ENCODE measurements around the gene ZMYND11. TPM values are rescaled to one million over a fixed set of nuclear protein-coding genes. Genes with fewer than 3 reads are reported as not detected.
"Not testable (repeated sequence)": the region's sequence is repeated elsewhere in the genome, so short reads cannot be mapped to it uniquely, and the experiment has no call there.

The ZMYND11 gene
- total RNA-seq, 1 donor from 2014 or later = 29.3 TPM

GRCh38 chr10:132946-133898 is 2.0 kb upstream of the ZMYND11 start:
- intact Hi-C loops (cut with micrococcal nuclease) = no loop called here

DNA sequence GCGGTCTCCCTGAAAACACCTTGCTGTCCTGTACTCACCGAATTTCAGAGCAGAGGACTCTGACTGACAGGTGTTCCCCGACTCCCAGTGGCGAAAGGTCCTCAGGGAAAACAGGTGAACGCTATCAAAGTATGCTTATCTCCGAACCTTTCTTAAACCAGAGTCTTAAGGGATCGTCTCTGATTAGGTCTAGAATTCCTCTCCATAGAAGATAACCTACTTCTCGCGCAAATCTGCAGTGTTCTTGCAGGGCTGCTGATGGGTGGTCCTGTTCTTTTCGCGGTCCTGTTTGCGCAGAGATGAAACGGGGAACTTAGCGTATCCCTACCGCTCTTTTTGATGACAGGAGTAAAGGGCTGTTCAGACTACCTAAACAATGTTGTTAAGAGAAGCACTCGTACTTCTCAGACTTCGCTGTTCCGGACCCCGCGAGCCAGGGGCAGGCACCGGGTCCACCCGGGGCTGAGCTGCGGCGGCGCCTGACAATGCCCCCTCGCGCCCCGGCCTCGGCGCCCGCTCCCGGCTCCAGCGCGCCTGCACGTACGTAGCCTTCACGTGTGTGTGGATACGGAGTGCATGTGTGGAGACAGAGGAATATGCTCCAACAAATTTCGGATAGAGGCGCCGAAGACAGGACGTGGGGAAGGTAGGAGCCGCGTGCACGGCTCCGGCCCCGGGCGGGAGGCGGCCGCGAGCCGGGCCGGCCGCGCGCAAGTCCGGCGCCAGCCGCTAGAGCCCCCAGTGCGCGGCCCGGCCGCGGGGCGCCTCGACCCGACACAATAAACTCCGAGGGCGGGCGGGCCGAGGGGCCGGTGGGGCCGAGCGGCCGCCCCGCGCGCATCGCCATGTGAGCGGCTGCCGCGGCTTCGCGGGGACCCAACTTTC is 766 bp upstream of the ZMYND11 start:
- intact Hi-C loops (cut with micrococcal nuclease) = loop anchor here (2.0 to 5.0 kb wide), 3 partner anchors 353 to 913 kb away; partner anchors contain the start of genes GTPBP4 and IDI1

DNA sequence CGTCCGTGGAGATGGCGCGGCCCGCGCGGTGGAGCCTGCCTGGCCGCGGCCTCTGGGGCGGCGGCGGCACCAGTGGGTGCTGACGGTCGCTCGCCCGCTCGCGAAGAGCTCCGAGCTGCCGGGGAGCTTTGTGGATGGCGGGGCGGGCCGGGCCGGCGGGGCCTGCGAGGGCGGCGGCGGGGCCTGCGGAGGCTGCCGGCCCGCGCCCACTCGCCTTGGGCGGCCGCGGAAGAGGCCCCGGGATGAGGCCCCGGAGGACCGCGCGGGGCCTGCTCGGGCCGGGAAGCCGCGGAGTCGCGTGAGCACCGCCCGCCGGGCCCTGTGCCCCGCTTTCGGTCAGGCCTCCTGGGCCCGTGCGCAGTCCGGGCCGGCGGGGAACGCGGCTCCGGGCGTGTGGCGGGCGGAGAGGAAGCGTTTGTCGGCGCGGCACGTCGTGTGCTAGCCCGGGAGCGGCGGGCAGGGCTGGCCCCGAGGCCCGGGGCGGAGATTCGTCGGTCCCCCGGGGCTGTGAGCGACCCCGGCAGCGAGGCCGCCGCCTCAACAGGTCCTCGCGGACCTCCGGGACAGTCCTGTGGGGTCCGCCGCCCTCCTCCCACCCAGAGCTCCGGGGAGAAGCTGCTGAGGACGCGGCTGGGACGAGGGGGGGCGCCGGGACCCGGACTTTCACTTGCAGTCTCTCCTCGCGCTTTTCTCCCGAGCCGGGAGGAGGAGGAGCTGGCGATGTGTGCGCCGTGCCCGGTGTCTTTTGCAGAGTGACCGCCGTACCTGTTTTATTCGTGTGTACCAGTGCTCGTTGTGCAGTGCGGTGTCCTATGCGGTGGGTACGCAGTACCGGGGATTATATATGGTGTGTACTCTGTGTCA is 578 bp downstream of the ZMYND11 start:
- intact Hi-C loops (cut with micrococcal nuclease) = loop anchor here (1.0 to 5.0 kb wide), 5 partner anchors 8 to 911 kb away; partner anchors contain the start of genes GTPBP4 and IDI1

GRCh38 chr10:136465-136762 is 1.2 kb downstream of the ZMYND11 start:
- intact Hi-C loops (cut with micrococcal nuclease) = loop anchor here (1.0 to 5.0 kb wide), 4 partner anchors 8 to 911 kb away; partner anchors contain the start of gene IDI1

DNA sequence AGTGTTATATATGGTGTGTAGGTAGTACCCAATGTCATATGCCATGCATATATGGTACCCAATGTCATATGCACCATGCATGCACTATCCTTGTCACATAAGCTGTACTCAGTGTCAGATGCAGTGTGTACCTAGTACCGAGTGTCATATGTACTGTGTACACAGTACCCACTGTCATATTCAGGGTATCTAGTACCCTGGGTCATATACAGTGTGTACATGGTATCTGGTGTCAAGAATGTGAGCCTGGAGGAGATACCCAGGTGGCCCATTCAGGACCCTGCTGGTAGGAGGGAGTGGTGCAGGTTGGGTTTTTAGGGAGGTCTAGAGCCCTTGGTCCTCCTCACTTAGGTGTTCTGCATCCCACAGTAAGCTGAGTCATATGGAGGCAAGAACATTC is 1.8 kb downstream of the ZMYND11 start:
- intact Hi-C loops (cut with micrococcal nuclease) = loop anchor here (2.0 to 5.0 kb wide), 3 partner anchors 60 to 910 kb away; partner anchors contain the start of gene IDI1

DNA sequence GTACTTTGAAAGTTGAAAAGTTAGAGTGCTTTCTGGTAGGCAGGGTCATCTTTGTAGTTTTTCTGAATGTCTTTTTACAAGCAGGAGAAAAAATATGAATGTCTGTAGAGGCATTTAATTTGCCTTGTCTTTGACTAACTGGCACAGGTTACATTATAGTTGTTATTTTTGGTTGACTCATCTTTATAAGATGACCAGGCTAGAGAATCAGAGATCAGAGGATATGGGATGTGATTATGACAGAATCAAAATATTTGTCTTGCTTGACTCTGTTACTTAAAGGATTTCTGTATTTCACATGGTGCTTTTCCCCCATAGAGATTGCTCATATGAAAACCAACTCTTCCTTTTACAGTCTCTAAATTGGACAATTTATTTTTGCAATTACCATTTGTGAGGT is 2.4 kb downstream of the ZMYND11 start:
- intact Hi-C loops (cut with micrococcal nuclease) = loop anchor here (2.0 to 5.0 kb wide), 3 partner anchors 61 to 910 kb away; partner anchors contain the start of gene IDI1

DNA sequence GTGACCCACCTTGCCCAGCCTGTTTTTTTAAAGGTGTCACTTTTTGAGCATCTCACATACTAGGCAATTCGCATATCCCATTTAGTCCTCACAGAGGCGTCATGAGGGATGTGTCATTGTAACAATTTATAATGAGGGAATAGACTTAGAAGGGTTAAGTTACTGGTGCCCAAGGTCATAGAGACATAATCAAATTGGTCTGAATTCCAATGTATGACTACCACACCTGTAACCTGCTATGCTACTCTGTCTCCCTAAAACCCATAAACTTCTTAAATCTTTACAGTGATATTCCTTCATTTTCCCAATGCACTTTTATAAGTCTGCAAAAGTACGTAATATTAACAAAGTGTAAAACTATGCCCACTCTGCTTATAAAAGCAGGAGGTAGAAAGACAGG is 7.1 kb downstream of the ZMYND11 start:
- intact Hi-C loops (cut with micrococcal nuclease) = no loop called here

GRCh38 chr10:152915-153314 is 17.7 kb downstream of the ZMYND11 start:
- intact Hi-C loops (cut with micrococcal nuclease) = no loop called here

GRCh38 chr10:154348-154747 is 19.1 kb downstream of the ZMYND11 start:
- intact Hi-C loops (cut with micrococcal nuclease) = no loop called here

DNA sequence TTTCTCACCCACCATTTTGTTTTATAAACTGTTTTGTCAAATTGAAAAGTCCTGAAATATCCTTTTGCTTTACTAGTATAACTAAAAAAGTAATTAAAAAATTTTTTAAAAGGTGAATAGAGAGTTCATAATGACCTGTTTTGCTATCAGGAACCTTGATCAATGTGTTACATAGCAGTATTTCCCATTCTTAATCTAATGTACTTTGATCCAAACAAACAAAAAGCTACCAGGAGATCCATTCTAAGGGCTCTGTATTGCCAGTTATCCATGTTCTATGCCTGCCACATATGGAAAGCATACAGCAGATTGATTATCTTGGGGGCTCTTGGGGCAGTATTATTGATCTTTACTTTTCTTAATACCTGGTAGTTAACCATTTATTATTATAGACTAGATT is 32.1 kb downstream of the ZMYND11 start:
- intact Hi-C loops (cut with micrococcal nuclease) = no loop called here

GRCh38 chr10:173741-174140 is 38.5 kb downstream of the ZMYND11 start:
- intact Hi-C loops (cut with micrococcal nuclease) = no loop called here

- intact Hi-C loops (cut with micrococcal nuclease) = no loop called here
These were observed 41.4 kb downstream of the ZMYND11 start for GRCh38 chr10:176677-177076.

DNA sequence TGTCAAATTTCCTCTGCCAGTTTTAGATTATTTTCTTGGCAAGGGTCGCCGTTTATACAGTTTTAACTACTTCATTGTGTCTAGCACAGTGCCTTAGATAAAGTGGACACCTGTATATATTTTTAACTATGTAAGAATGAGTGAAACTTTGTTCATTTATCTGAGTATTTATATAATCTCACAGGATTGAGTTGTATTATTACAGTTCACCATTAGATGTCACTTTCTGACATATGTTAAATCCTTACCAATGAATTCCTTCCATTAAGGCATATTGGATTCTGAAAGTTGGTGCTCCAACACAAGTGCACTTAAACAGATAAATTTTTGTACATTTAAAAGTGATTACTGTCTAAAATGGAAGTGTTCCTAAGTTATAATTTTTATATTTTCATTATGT is 43.0 kb downstream of the ZMYND11 start:
- intact Hi-C loops (cut with micrococcal nuclease) = no loop called here

GRCh38 chr10:178723-179122 is 43.5 kb downstream of the ZMYND11 start:
- intact Hi-C loops (cut with micrococcal nuclease) = no loop called here

- intact Hi-C loops (cut with micrococcal nuclease) = no loop called here
These were observed 47.4 kb downstream of the ZMYND11 start for GRCh38 chr10:182441-183201.

DNA sequence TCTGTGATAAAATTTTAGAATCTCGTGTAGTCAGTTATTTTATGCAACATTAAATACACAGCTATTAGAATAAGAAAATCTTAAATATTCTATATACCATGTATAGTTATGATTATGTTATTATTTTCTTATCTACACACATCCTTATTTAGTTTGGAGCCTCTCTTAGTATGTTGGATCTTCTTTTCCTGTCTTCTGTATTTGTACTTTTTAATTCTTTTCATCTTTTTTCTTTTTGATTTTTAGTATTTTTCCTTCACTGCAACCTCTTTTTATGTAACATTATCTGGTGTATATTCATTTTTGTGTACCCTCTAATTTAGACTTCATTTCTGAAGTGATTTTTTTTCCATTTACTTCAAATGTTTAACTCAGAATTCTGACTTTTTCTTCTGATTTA is 48.9 kb downstream of the ZMYND11 start:
- intact Hi-C loops (cut with micrococcal nuclease) = no loop called here

DNA sequence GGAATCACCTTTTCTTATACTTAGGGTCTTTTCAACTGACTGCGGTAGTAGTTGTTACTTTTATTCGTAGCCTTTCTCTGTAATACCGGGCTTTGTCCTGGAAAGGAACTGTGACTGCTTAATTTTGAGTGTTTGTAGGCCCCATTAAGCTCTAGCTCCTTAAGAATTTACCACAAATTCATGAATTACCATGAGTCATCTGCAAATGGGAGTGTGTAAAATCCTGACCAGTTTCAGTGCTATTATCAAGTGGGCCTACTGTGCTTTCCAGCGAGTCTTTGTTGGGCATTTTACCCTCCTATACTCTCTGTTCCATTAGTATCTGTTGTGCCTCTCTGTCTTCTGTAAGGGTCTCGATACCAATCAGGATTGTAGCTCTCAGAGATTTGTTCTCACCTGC is 49.7 kb downstream of the ZMYND11 start:
- intact Hi-C loops (cut with micrococcal nuclease) = no loop called here

DNA sequence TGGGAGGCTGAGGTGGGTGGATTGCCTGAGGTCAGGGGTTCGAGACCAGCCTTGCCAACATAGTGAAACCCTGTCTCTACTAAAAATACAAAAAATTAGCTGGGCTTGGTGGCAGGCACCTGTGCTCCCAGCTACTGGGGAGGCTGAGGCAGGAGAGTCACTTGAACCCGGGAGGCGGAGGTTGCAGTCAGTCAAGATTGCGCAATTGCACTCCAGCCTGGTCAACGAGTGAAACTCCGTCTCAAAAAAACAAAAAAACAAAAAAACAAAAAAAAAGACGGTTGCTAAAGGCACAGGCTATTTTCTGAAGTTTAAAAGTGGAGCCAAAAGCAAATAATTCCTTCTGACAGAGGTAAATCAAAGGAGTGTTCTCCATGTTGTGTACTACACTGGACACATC is 50.3 kb downstream of the ZMYND11 start:
- intact Hi-C loops (cut with micrococcal nuclease) = not testable (repeated sequence)

DNA sequence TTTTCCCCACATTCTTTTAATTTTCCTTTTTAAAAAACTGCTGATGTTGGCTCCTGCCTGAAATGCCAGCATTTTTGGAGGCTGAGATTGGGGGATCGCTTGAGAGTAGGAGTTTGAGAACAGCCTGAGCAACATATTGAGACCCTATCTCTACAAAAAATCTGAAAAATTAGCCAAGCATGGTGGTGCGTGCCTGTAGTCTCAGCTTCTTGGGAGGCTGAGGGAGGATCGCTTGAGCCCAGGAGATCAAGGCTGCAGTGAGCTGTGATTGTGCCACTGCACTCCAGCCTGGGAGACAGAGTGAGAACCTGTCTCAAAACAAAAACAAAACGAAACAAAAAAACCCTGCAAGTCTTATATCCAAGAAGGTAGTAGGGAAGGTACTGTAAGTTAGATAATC is 51.7 kb downstream of the ZMYND11 start:
- intact Hi-C loops (cut with micrococcal nuclease) = no loop called here

- intact Hi-C loops (cut with micrococcal nuclease) = no loop called here
These were observed 53.3 kb downstream of the ZMYND11 start for GRCh38 chr10:188546-188945.
